ENCODE results near the gene FCMR.

- no peak for TF ChIP-seq CTCF (IDR thresholded peaks at IDR 0.05)
- no peak for TF ChIP-seq EZH2 (IDR thresholded peaks at IDR 0.05; ENCODE audit: borderline replicate concordance, insufficient read depth, low read depth, low read length, poor library complexity, severe bottlenecking)
These were observed 49.4 kb upstream of the FCMR start for GRCh38 chr1:206971029-206971655.

All from B cell (primary cell).